Sigmoid colon (tissue), 3 donors: Measurements from ENCODE around the gene ARNT2.

Experiments used
- POLR2A ChIP-seq, 2 donors: fragments of 450-650 bp; IDR thresholded peaks; one replicate each; pipeline ENCODE4 v1.6.1; 2016; ENCODE audit warnings: antibody characterized with exemption in 2 of 2, mild to moderate bottlenecking in 2 of 2, moderate library complexity in 2 of 2
- TF ChIP-seq, protein P1 (sequence below), 4 experiments: fragments of 450-650 bp in 3 of 4; fragments of 200-600 bp in 1 of 4; IDR thresholded peaks; one replicate each; pipeline ENCODE4 v1.5.1; 2016 to 2019; ENCODE audit warnings: antibody characterized with exemption in 4 of 4, mild to moderate bottlenecking in 3 of 4, moderate library complexity in 2 of 4

GRCh38 chr15:80452166-80452565 is 48.0 kb downstream of the ARNT2 start:
- TF ChIP-seq, protein P1, sequence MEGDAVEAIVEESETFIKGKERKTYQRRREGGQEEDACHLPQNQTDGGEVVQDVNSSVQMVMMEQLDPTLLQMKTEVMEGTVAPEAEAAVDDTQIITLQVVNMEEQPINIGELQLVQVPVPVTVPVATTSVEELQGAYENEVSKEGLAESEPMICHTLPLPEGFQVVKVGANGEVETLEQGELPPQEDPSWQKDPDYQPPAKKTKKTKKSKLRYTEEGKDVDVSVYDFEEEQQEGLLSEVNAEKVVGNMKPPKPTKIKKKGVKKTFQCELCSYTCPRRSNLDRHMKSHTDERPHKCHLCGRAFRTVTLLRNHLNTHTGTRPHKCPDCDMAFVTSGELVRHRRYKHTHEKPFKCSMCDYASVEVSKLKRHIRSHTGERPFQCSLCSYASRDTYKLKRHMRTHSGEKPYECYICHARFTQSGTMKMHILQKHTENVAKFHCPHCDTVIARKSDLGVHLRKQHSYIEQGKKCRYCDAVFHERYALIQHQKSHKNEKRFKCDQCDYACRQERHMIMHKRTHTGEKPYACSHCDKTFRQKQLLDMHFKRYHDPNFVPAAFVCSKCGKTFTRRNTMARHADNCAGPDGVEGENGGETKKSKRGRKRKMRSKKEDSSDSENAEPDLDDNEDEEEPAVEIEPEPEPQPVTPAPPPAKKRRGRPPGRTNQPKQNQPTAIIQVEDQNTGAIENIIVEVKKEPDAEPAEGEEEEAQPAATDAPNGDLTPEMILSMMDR (IDR thresholded peaks at IDR 0.05), result no peak
- no peak for TF ChIP-seq POLR2A (IDR thresholded peaks at IDR 0.05)
